HepG2 (cell line): ENCODE results near the gene ALKBH5. TPM values are rescaled to one million over a fixed set of nuclear protein-coding genes. Genes with fewer than 3 reads are reported as not detected.

Source experiments
- BATF2 ChIP-seq: sonication (generic); formaldehyde crosslinking; IDR thresholded peaks from 2 replicates; pipeline ENCODE4 v1.8.0; 2022; ENCODE audit warnings: mild to moderate bottlenecking, missing genetic modification reagents, moderate library complexity
- CREM ChIP-seq, 2 experiments: sonication (generic) in 1 of 2; formaldehyde crosslinking in 1 of 2; IDR thresholded peaks; 2 replicates each; pipeline versions ENCODE4 v1.4.0 to v1.6.1; 2016 to 2020; ENCODE audit warnings: antibody characterized with exemption in 1 of 2, mild to moderate bottlenecking in 1 of 2, missing genetic modification reagents in 1 of 2
- GPBP1L1 ChIP-seq: sonication (generic); formaldehyde crosslinking; IDR thresholded peaks from 2 replicates; pipeline ENCODE4 v1.5.0; 2020; ENCODE audit warnings: mild to moderate bottlenecking, missing genetic modification reagents
- HDAC6 ChIP-seq: fragments of 200-600 bp; sonication (generic); IDR thresholded peaks from 2 replicates; pipeline ENCODE4 v1.7.0; 2017; ENCODE audit warnings: mild to moderate bottlenecking, antibody characterized with exemption, low read length, low read depth
- HMGXB4 ChIP-seq, 2 experiments: sonication (generic) in 1 of 2; formaldehyde crosslinking in 1 of 2; IDR thresholded peaks; 2 replicates each; pipeline versions ENCODE4 v1.4.0 to v1.6.1; 2018 to 2020; ENCODE audit warnings: missing genetic modification reagents in 2 of 2, borderline replicate concordance in 1 of 2, low read depth in 1 of 2, mild to moderate bottlenecking in 1 of 2, missing biosample characterization in 1 of 2
- HNRNPK ChIP-seq: fragments of 200-400 bp; formaldehyde crosslinking; IDR thresholded peaks from 2 replicates; pipeline ENCODE4 v1.6.1; 2018; ENCODE audit warnings: low read length, low read depth, moderate library complexity, mild to moderate bottlenecking; ENCODE audit not compliant: poor library complexity, severe bottlenecking
- KDM2A ChIP-seq: sonication (generic); formaldehyde crosslinking; IDR thresholded peaks from 2 replicates; pipeline ENCODE4 v1.4.0; 2020; ENCODE audit warnings: low read depth, missing genetic modification reagents, borderline replicate concordance
- KLF6 ChIP-seq: IDR thresholded peaks from 2 replicates; pipeline ENCODE4 v1.8.0; 2016; ENCODE audit warnings: missing biosample characterization, missing genetic modification reagents
- USF2 ChIP-seq, 2 experiments: sonication (generic) in 1 of 2; formaldehyde crosslinking in 1 of 2; IDR thresholded peaks; 2 replicates each; pipeline versions ENCODE4 v1.5.1 to v1.6.1; 2011 to 2020; ENCODE audit warnings: borderline replicate concordance in 1 of 2, low read depth in 1 of 2, low read length in 1 of 2, mild to moderate bottlenecking in 1 of 2, missing genetic modification reagents in 1 of 2, moderate library complexity in 1 of 2
- ZNF547 ChIP-seq: sonication (generic); formaldehyde crosslinking; IDR thresholded peaks from 2 replicates; pipeline ENCODE4 v1.5.1; 2020; ENCODE audit warnings: mild to moderate bottlenecking, missing genetic modification reagents
- ZSCAN5A ChIP-seq: sonication (generic); formaldehyde crosslinking; IDR thresholded peaks from 2 replicates; pipeline ENCODE4 v1.8.0; 2022; ENCODE audit warnings: mild to moderate bottlenecking, missing genetic modification reagents, borderline replicate concordance
- polyA plus RNA-seq, 8 experiments: library from polyadenylated mRNA; depleted of rRNA in 3 of 8; stranded (reverse) in 7 of 8; unstranded in 1 of 8; fragments of >200 nt; fragmentation: Illumina TruSeq in 4 of 8; extraction: Trizol in 4 of 8; gene quantifications; 2 replicates each; pipeline versions ENCODE4 v1.2.1 to v1.2.3, GENCODE V29; 2011 to 2016; ENCODE audit warnings: low read depth in 4 of 8, missing spikeins in 1 of 8, mixed read lengths in 1 of 8; ENCODE audit not compliant: insufficient read depth in 1 of 8
- total RNA-seq, 5 experiments: library from RNA; depleted of rRNA; stranded (reverse); fragments of >200 nt; fragmentation: Illumina TruSeq; extraction: Trizol; gene quantifications; 2 replicates each; pipeline ENCODE4 v1.2.3, GENCODE V29; 2016; ENCODE audit warnings: low read depth in 1 of 5
- TF ChIP-seq, protein P1 (sequence below), 2 experiments: IDR thresholded peaks; 2 replicates each; pipeline ENCODE4 v1.6.1; 2011 to 2012; ENCODE audit warnings: low read length in 2 of 2, borderline replicate concordance in 1 of 2, low read depth in 1 of 2, mild to moderate bottlenecking in 1 of 2, moderate library complexity in 1 of 2
- TF ChIP-seq, protein P2 (sequence below): sonication (generic); formaldehyde crosslinking; IDR thresholded peaks from 2 replicates; pipeline ENCODE4 v1.5.0; 2020; ENCODE audit warnings: missing genetic modification reagents

ALKBH5 gene
- total and polyA plus RNA-seq, 2 of the 13 experiments (the other 11 are each of a cell fraction or from before 2014, with no cell fraction given): 68.9 to 76.9 TPM

GRCh38 chr17:18258356-18259038, 74.9 kb downstream of the ALKBH5 start, which contains the start of gene FLII (continued):
- TF ChIP-seq ZSCAN5A (CRISPR knock-in tag) (no peak), CREM (IDR thresholded peaks at IDR 0.05) (no peak), CREM (CRISPR knock-in tag; IDR thresholded peaks at IDR 0.05) (no peak), HMGXB4 (CRISPR knock-in tag; IDR thresholded peaks at IDR 0.05; ENCODE audit: borderline replicate concordance in 1 of 2, low read depth in 1 of 2) (peak in 1 of 2 experiments; percentile 47; a peak in 1 of 4 replicates), KDM2A (CRISPR knock-in tag) (peak; percentile 16; the same call in 1 of the 2 replicates), HNRNPK (no peak), KLF6 (peak; percentile 75), HDAC6 (no peak), BATF2 (peak; percentile 27; the same call in 1 of the 2 replicates), ZNF547 (CRISPR knock-in tag) (no peak), GPBP1L1 (CRISPR knock-in tag) (no peak), USF2 (IDR thresholded peaks at IDR 0.05; ENCODE audit: low read depth, low read length) (no peak), USF2 (CRISPR knock-in tag; IDR thresholded peaks at IDR 0.05; ENCODE audit: borderline replicate concordance) (no peak)
- TF ChIP-seq, protein P1, sequence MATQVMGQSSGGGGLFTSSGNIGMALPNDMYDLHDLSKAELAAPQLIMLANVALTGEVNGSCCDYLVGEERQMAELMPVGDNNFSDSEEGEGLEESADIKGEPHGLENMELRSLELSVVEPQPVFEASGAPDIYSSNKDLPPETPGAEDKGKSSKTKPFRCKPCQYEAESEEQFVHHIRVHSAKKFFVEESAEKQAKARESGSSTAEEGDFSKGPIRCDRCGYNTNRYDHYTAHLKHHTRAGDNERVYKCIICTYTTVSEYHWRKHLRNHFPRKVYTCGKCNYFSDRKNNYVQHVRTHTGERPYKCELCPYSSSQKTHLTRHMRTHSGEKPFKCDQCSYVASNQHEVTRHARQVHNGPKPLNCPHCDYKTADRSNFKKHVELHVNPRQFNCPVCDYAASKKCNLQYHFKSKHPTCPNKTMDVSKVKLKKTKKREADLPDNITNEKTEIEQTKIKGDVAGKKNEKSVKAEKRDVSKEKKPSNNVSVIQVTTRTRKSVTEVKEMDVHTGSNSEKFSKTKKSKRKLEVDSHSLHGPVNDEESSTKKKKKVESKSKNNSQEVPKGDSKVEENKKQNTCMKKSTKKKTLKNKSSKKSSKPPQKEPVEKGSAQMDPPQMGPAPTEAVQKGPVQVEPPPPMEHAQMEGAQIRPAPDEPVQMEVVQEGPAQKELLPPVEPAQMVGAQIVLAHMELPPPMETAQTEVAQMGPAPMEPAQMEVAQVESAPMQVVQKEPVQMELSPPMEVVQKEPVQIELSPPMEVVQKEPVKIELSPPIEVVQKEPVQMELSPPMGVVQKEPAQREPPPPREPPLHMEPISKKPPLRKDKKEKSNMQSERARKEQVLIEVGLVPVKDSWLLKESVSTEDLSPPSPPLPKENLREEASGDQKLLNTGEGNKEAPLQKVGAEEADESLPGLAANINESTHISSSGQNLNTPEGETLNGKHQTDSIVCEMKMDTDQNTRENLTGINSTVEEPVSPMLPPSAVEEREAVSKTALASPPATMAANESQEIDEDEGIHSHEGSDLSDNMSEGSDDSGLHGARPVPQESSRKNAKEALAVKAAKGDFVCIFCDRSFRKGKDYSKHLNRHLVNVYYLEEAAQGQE (IDR thresholded peaks at IDR 0.05; ENCODE audit: borderline replicate concordance in 1 of 2, low read depth in 1 of 2, low read length in 2 of 2): no peak
- TF ChIP-seq, protein P2, sequence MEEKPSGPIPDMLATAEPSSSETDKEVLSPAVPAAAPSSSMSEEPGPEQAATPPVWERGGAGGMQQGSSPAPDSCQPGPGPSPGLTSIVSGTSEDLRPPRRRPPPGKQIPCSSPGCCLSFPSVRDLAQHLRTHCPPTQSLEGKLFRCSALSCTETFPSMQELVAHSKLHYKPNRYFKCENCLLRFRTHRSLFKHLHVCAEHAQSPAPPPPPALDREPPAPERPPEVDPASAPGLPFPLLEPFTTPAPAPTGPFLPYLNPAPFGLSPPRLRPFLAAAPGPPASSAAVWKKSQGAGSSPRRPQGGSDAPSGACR (CRISPR knock-in tag): 0 out of 2 replicates have a peak, but pooled peaks have one; percentile 78
